Neural cell (in vitro differentiated cells): Measurements from ENCODE around the gene SAMD10. TPM values are rescaled to one million over a fixed set of nuclear protein-coding genes. Genes with fewer than 3 reads are reported as not detected.
A peak's percentile ranks its signal among the peaks of the same experiment; 100 is the strongest.

Experiments used
- H2AFZ ChIP-seq: fragments of 200-600, 300-800 bp; sonication (generic), shearing (Covaris generic); 2 replicates; pipeline ENCODE4 v1.6.0; 2014; ENCODE audit warnings: low read depth, mild to moderate bottlenecking, antibody characterized with exemption, low read length, moderate library complexity
- H3F3A ChIP-seq: fragments of 200-600 bp; shearing (Covaris generic); 2 replicates; pipeline ENCODE4 v1.6.1; 2016; ENCODE audit warnings: mild to moderate bottlenecking, moderate library complexity, mixed read lengths, antibody characterized with exemption, low read length; ENCODE audit not compliant: insufficient read depth, poor library complexity, severe bottlenecking
- H3K27ac ChIP-seq: fragments of 200-600, 300-800 bp; sonication (generic), shearing (Covaris generic); 2 replicates; pipeline ENCODE4 v1.5.1; 2014; ENCODE audit warnings: mild to moderate bottlenecking, low read length, moderate library complexity
- H3K27me3 ChIP-seq: fragments of 300-800, 200-600 bp; sonication (generic), shearing (Covaris generic); 2 replicates; pipeline ENCODE4 v1.6.0; 2014; ENCODE audit warnings: mild to moderate bottlenecking, low read depth, low read length, moderate library complexity; ENCODE audit not compliant: insufficient read depth
- H3K36me3 ChIP-seq: fragments of 300-800, 200-600 bp; sonication (generic), shearing (Covaris generic); 2 replicates; pipeline ENCODE4 v1.5.1; 2014; ENCODE audit warnings: mild to moderate bottlenecking, antibody characterized with exemption, low read length, moderate library complexity; ENCODE audit not compliant: insufficient read depth
- H3K4me2 ChIP-seq: fragments of 300-800, 200-600 bp; sonication (generic), shearing (Covaris generic); 2 replicates; pipeline ENCODE4 v1.6.0; 2014; ENCODE audit warnings: mild to moderate bottlenecking, low read length
- H3K4me3 ChIP-seq: fragments of 300-800, 200-600 bp; sonication (generic), shearing (Covaris generic); 2 replicates; pipeline ENCODE4 v1.5.1; 2014; ENCODE audit warnings: mild to moderate bottlenecking, low read length, moderate library complexity
- H3K79me2 ChIP-seq: fragments of 200-600 bp; shearing (Covaris generic); replicated peaks from 2 replicates; pipeline ENCODE4 v1.6.0; 2014; ENCODE audit warnings: mild to moderate bottlenecking, low read length, moderate library complexity; ENCODE audit not compliant: insufficient read depth
- H3K9ac ChIP-seq: fragments of 300-800, 200-600 bp; sonication (generic), shearing (Covaris generic); 2 replicates; pipeline ENCODE4 v1.6.1; 2016; ENCODE audit warnings: mild to moderate bottlenecking, low read length, mixed read lengths
- H3K9me2 ChIP-seq: fragments of 200-600 bp; shearing (Covaris generic); 2 replicates; pipeline ENCODE4 v1.6.1; 2016; ENCODE audit warnings: mild to moderate bottlenecking, low read length, mixed read lengths; ENCODE audit not compliant: insufficient read depth
- H3K9me3 ChIP-seq: fragments of 200-600, 300-800 bp; sonication (generic), shearing (Covaris generic); 2 replicates; pipeline ENCODE4 v1.6.1; 2016; ENCODE audit warnings: mild to moderate bottlenecking, mixed run types, low read length, moderate library complexity, mixed read lengths
- H4K20me1 ChIP-seq: fragments of 200-600 bp; shearing (Covaris generic); 2 replicates; pipeline ENCODE4 v1.6.1; 2016; ENCODE audit warnings: mild to moderate bottlenecking, mixed run types; ENCODE audit not compliant: insufficient read depth
- CTCF ChIP-seq: fragments of 450-650 bp; IDR thresholded peaks from 2 replicates; pipeline ENCODE4 v1.5.1; 2014; ENCODE audit warnings: antibody characterized with exemption, mild to moderate bottlenecking, moderate library complexity; ENCODE audit not compliant: poor library complexity, severe bottlenecking
- EP300 ChIP-seq: fragments of 450-650 bp; conservative IDR thresholded peaks from 2 replicates; pipeline ENCODE4 v1.6.1; 2014; ENCODE audit warnings: antibody characterized with exemption, mild to moderate bottlenecking, moderate library complexity; ENCODE audit not compliant: poor library complexity, severe bottlenecking
- EZH2 ChIP-seq: fragments of 200-600, 300-800 bp; shearing (Covaris generic), sonication (generic); IDR thresholded peaks from 2 replicates; pipeline ENCODE4 v1.6.1; 2014; ENCODE audit warnings: antibody characterized with exemption, low read length, borderline replicate concordance, mild to moderate bottlenecking; ENCODE audit not compliant: insufficient read depth, poor library complexity, severe bottlenecking
- MXI1 ChIP-seq: fragments of 450-650 bp; conservative IDR thresholded peaks from 2 replicates; pipeline ENCODE4 v1.6.1; 2014; ENCODE audit warnings: antibody characterized with exemption, mild to moderate bottlenecking; ENCODE audit not compliant: poor library complexity, severe bottlenecking
- POLR2AphosphoS5 ChIP-seq: IDR thresholded peaks from 2 replicates; pipeline ENCODE4 v1.6.1; 2012
- RAD21 ChIP-seq: fragments of 450-650 bp; conservative IDR thresholded peaks from 2 replicates; pipeline ENCODE4 v1.6.1; 2014; ENCODE audit warnings: antibody characterized with exemption, mild to moderate bottlenecking, moderate library complexity
- REST ChIP-seq: IDR thresholded peaks from 2 replicates; pipeline ENCODE4 v1.6.1; 2012; ENCODE audit warnings: borderline replicate concordance
- SMC3 ChIP-seq: fragments of 450-650 bp; conservative IDR thresholded peaks from 2 replicates; pipeline ENCODE4 v1.6.1; 2014; ENCODE audit warnings: antibody characterized with exemption, mild to moderate bottlenecking, moderate library complexity; ENCODE audit not compliant: poor library complexity
- TAF1 ChIP-seq: IDR thresholded peaks from 2 replicates; pipeline ENCODE4 v1.6.1; 2012; ENCODE audit warnings: low read depth
- polyA plus RNA-seq: library from polyadenylated mRNA; depleted of rRNA; stranded (reverse); fragments of >200 nt; gene quantifications from 2 replicates; pipeline ENCODE4 v1.2.3, GENCODE V29; 2014

Gene SAMD10
- polyA plus RNA-seq, 1 donor from 2014 or later = 23.3 TPM

- Histone ChIP-seq H3K9ac (no peak overlapping the region), H4K20me1 (no peaks in the 10 kb centered on the region), H3F3A (no peaks in the 10 kb centered on the region), H3K9me3 (no peaks in the 10 kb centered on the region), H3K27me3 (no peaks in the 10 kb centered on the region), H3K4me3 (no peak overlapping the region), H2AFZ (no peak overlapping the region), H3K27ac (no peak overlapping the region), H3K79me2 (peaks cover 21% of the 10 kb centered on the region), H3K9me2 (no peaks in the 10 kb centered on the region), H3K4me2 (no peak overlapping the region), H3K36me3 (no peaks in the 10 kb centered on the region)
- TF ChIP-seq EZH2 (no peak), POLR2AphosphoS5 (no peak), EP300 (no peak), RAD21 (no peak), REST (no peak), MXI1 (no peak), CTCF (no peak), TAF1 (no peak), SMC3 (no peak)
Observed at GRCh38 chr20:63957690-63958441, 21.6 kb downstream of the SAMD10 start.

GRCh38 chr20:63957004-63957689 lies 22.3 kb downstream of the SAMD10 start:
- Histone ChIP-seq H3K36me3 (no peaks in the 10 kb centered on the region), H3K9ac (peak overlapping the region; percentile 45), H3K4me2 (peak overlapping the region; percentile 84), H3K9me3 (no peaks in the 10 kb centered on the region), H4K20me1 (no peaks in the 10 kb centered on the region), H3K79me2 (peaks cover 28% of the 10 kb centered on the region), H3F3A (no peaks in the 10 kb centered on the region), H2AFZ (no peak overlapping the region), H3K9me2 (no peaks in the 10 kb centered on the region), H3K4me3 (peak overlapping the region; percentile 98), H3K27ac (peak overlapping the region; percentile 28), H3K27me3 (no peaks in the 10 kb centered on the region)
- no peak for TF ChIP-seq RAD21
- no peak for TF ChIP-seq REST
- no peak for TF ChIP-seq TAF1
- no peak for TF ChIP-seq EZH2
- TF ChIP-seq POLR2AphosphoS5 = no peak
- no peak for TF ChIP-seq CTCF
- TF ChIP-seq EP300 = no peak
- TF ChIP-seq SMC3 = no peak
- no peak for TF ChIP-seq MXI1
